ENCODE results near the gene FRMD6. TPM values are rescaled to one million over a fixed set of nuclear protein-coding genes. Genes with fewer than 3 reads are reported as not detected.

FRMD6 gene
- total and polyA plus RNA-seq, 2 experiments from 2014 or later, result 5.4 to 18.7 TPM

- H3K4me1 ChIP-seq (ENCODE audit: insufficient read depth), result no peaks in the 10 kb centered on the region
- no peak for TF ChIP-seq ZNF462 (CRISPR knock-in tag; IDR thresholded peaks at IDR 0.05)
- no peak for TF ChIP-seq EZH2 (IDR thresholded peaks at IDR 0.05; ENCODE audit: low read depth, unreplicated experiment)
- no peak for TF ChIP-seq ETS1 (IDR thresholded peaks at IDR 0.05)
- no peak for TF ChIP-seq POLR2AphosphoS5 (IDR thresholded peaks at IDR 0.05; ENCODE audit: low read depth)
- TF ChIP-seq CREB1 (CRISPR knock-in tag; IDR thresholded peaks at IDR 0.05; ENCODE audit: low read depth), result no peak
- no peak for TF ChIP-seq STAT1 (IDR thresholded peaks at IDR 0.05; ENCODE audit: unreplicated experiment)
- TF ChIP-seq EZH2phosphoT487 (IDR thresholded peaks at IDR 0.05; ENCODE audit: unreplicated experiment), result no peak
- TF ChIP-seq ZNF331 (CRISPR knock-in tag; IDR thresholded peaks at IDR 0.05; ENCODE audit: low read depth), result no peak
- no peak for TF ChIP-seq NANOG (IDR thresholded peaks at IDR 0.05; ENCODE audit: borderline replicate concordance)
- no peak for TF ChIP-seq ZNF114 (CRISPR knock-in tag; IDR thresholded peaks at IDR 0.05)
- no peak for TF ChIP-seq REST (IDR thresholded peaks at IDR 0.05; ENCODE audit: unreplicated experiment)
- TF ChIP-seq CTCF (conservative IDR thresholded peaks at IDR 0.05; ENCODE audit: low read depth in 2 of 2), result no peak
- no peak for TF ChIP-seq JUNB (IDR thresholded peaks at IDR 0.05; ENCODE audit: unreplicated experiment)
- no peaks in the 10 kb centered on the region for H4K20me1 ChIP-seq (replicated peaks; ENCODE audit: insufficient read depth)
- no peak overlapping the region for H3K27ac ChIP-seq (ENCODE audit: low read depth)
- H2AFZ ChIP-seq, result no peak overlapping the region
- DNase-seq (ENCODE audit: low spot score), result no peak
- H3K4me3 ChIP-seq, result no peak overlapping the region
- no peak overlapping the region for H3K4me2 ChIP-seq
- no peak overlapping the region for H3K4me3 Mint-ChIP-seq
- peaks cover under 1% of the 10 kb centered on the region for H3K4me1 Mint-ChIP-seq
- H3F3A ChIP-seq (replicated peaks; ENCODE audit: low read depth), result no peaks in the 10 kb centered on the region
- H3K36me3 Mint-ChIP-seq (ENCODE audit: low read depth), result peaks cover 12% of the 10 kb centered on the region; the same call in 2 of the 3 replicates
- H3K9me3 Mint-ChIP-seq, result peaks cover 2% of the 10 kb centered on the region
- H3K27me3 ChIP-seq (ENCODE audit: insufficient read depth), result no peaks in the 10 kb centered on the region
- no peaks in the 10 kb centered on the region for H3K36me3 ChIP-seq (ENCODE audit: insufficient read depth)
- no peak overlapping the region for H3K27ac Mint-ChIP-seq
- H3K79me2 ChIP-seq (replicated peaks; ENCODE audit: insufficient read depth), result peaks cover 66% of the 10 kb centered on the region
- H3K27me3 Mint-ChIP-seq (ENCODE audit: insufficient read depth, low read depth, poor library complexity), result no peaks in the 10 kb centered on the region
- H3K9me2 ChIP-seq (ENCODE audit: insufficient read depth), result no peaks in the 10 kb centered on the region
- ATAC-seq, result no peak
Observed at GRCh38 chr14:51666070-51666469, 14.4 kb downstream of the FRMD6 start.
